GM12875 (cell line): Measurements from ENCODE around the gene ZBTB7C.

Experiments used
- H3K4me3 ChIP-seq: one replicate; pipeline ENCODE4 v1.5.1; 2011; ENCODE audit warnings: low read depth, low read length, control low read depth
- CTCF ChIP-seq: IDR thresholded peaks from 2 replicates; pipeline ENCODE4 v1.5.1; 2011; ENCODE audit warnings: low read depth, mild to moderate bottlenecking, control low read depth, inconsistent platforms, low read length, moderate library complexity, borderline replicate concordance; ENCODE audit not compliant: insufficient read depth

The ZBTB7C gene

GRCh38 chr18:48090021-48090420, 319.2 kb downstream of the ZBTB7C start:
- TF ChIP-seq CTCF, result no peak
- H3K4me3 ChIP-seq, result no peak overlapping the region

DNA sequence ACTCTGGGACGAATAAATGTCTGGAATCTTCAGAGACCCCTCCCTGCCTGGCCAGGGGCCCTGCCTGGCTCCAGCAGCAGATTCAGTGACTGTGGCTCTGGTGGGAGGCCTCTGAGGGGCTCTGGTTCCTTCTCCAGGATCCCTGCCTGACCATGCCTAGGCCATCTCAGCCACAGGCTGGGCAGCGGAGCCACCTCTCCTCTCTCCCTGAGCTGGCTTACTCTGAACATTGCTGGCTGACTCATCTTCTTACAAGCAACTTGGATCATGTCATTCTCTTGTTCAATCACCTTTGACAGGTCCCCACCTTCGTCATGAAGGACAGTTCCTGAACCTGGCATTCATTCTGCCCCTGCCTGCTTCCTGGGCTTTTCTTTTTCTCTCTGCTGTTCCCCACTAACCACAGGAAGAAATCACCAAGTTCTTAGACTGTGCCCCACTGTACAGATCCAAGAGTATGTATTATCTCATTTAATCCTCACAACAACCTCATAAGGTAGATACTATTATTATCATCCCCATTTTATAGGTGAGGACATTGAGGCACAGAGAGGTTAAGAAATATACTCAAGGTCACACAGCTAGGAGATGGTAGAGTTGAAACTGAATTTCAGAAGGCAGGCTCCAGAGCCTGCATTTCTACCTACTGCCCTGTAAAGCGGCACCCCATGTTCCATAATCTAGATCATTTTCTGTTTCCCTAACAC, 323.2 kb downstream of the ZBTB7C start:
- no peak for TF ChIP-seq CTCF

GRCh38 chr18:48084858-48085257, 324.3 kb downstream of the ZBTB7C start:
- no peak for TF ChIP-seq CTCF
- no peak overlapping the region for H3K4me3 ChIP-seq

More for the DNA sequence above, 323.2 kb downstream of the ZBTB7C start:
- H3K4me3 ChIP-seq, result no peak overlapping the region

- no peak overlapping the region for H3K4me3 ChIP-seq
- no peak for TF ChIP-seq CTCF
These were observed 325.0 kb downstream of the ZBTB7C start for GRCh38 chr18:48084041-48084757.

- no peak overlapping the region for H3K4me3 ChIP-seq
- TF ChIP-seq CTCF, result no peak
These were observed 328.6 kb downstream of the ZBTB7C start for GRCh38 chr18:48080546-48080945.

DNA sequence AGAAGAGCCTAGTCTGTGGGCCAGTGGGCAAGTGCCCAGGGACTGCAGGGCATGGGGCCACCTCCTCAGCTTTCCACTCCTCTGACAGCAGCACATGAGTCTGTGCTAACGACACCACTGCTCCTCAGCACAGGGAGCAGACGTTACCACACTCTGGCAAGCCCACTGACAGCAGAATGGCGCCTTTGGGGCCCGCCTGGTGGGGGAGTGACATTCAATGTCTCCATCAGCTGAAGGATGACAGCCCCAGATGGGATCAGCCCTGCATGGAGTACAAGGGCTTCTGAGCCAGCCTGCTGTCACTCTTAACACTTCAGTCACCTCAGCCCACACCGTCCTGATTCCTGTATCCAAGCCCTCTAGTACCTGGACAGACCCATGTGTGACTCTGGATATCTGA, 329.3 kb downstream of the ZBTB7C start:
- TF ChIP-seq CTCF, result no peak

GRCh38 chr18:48078448-48078847, 330.7 kb downstream of the ZBTB7C start:
- no peak overlapping the region for H3K4me3 ChIP-seq
- no peak for TF ChIP-seq CTCF

More for the DNA sequence above, 329.3 kb downstream of the ZBTB7C start:
- H3K4me3 ChIP-seq, result no peak overlapping the region
